Tibial nerve (tissue), 3 donors: ENCODE results near the gene TMEM129.

Experiments
- CTCF ChIP-seq, 5 experiments: fragments of 200-600 bp in 3 of 5; fragments of 450-650 bp in 2 of 5; sonication (generic) in 3 of 5; IDR thresholded peaks; one replicate each; pipeline ENCODE4 v1.5.1; 2016 to 2019; ENCODE audit warnings: antibody characterized with exemption in 5 of 5, mild to moderate bottlenecking in 3 of 5, moderate library complexity in 2 of 5
- POLR2A ChIP-seq, 2 donors: fragments of 450-650 bp; IDR thresholded peaks; one replicate each; pipeline ENCODE4 v1.6.1; 2017; ENCODE audit warnings: antibody characterized with exemption in 2 of 2, mild to moderate bottlenecking in 2 of 2, moderate library complexity in 2 of 2

- TF ChIP-seq CTCF (IDR thresholded peaks at IDR 0.05) (no peak), POLR2A (IDR thresholded peaks at IDR 0.05) (no peak)
Observed at GRCh38 chr4:1756893-1757779, 36.0 kb upstream of the TMEM129 start.
